Stimulated activated CD4-positive, alpha-beta T cell treated with anti-CD3 and anti-CD28 coated beads, TNF-alpha, amount 100 ng/mL, for 48 hours (primary cell): ENCODE results near the gene DSCAM.

Source experiments
- DNase-seq, 3 donors: peaks; one replicate each; pipeline ENCODE4 v3.0.0-alpha.2; 2020; ENCODE audit warnings: low read depth in 3 of 3

Gene DSCAM

GRCh38 chr21:40120940-40121575 is 725.9 kb downstream of the DSCAM start:
- DNase-seq: no peak

DNA sequence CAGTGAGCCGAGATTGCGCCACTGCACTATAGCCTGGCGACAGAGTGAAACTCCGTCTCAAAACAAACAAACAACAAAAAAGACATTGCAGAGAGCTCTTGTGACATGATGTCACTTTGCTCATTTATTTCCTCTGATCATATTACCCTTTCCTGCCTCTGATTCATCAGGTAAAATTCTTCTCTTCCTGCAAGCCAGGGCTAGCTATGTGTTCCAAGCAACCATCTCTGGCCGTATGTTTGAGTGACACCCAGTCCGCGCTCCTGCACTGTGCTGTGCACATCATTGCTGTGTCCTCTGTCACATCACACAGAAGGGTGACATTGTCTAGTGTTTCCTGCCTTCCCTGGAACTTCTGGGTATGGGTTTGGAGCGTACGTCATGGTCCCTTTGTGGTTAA is 728.4 kb downstream of the DSCAM start:
- no peak for DNase-seq

DNA sequence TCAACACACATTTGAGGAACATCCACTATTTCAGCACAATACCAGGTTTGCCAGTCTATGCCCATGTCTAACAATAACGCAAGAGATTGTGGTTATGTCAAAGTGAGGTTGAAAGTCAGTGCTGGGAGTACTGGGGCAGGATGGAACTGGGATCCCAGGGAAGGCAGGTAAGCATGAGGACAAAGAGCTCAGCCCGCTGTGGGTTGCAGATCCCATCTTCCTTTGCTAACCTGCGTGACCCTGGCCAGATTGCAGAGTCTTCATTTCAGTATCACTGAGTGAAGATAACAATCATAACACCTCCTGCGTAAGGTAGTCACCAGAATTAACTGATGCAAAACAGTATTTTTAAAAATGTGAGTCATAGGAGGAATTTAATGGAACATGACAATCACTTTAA is 729.7 kb downstream of the DSCAM start:
- DNase-seq: no peak

- DNase-seq: no peak
These were observed 731.2 kb downstream of the DSCAM start for GRCh38 chr21:40115775-40116174.

GRCh38 chr21:40102682-40103081 is 744.3 kb downstream of the DSCAM start:
- no peak for DNase-seq

DNA sequence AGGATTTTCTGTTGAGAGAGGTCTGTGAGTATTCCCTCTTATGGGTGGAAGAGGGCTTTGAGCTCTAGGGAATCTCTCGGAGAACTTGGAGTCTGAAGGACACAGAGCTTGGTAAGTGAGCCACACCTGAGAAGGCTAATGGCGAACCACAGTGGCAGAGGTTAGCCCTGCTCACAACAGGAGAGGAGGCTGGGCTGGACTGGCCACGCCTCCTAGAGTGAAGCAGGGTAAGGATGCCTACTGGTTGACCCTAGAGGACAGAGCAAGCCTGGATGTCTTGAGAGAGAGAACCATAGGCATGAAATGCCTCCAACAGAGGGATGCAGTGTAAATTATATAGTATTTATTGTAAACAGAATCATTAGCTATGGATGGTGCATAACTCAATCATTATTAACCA is 747.1 kb downstream of the DSCAM start:
- DNase-seq: no peak

GRCh38 chr21:40095477-40095876 is 751.5 kb downstream of the DSCAM start:
- no peak for DNase-seq

- no peak for DNase-seq
These were observed 766.6 kb downstream of the DSCAM start for GRCh38 chr21:40080385-40080784.

GRCh38 chr21:40074710-40075109 is 772.2 kb downstream of the DSCAM start:
- no peak for DNase-seq

DNA sequence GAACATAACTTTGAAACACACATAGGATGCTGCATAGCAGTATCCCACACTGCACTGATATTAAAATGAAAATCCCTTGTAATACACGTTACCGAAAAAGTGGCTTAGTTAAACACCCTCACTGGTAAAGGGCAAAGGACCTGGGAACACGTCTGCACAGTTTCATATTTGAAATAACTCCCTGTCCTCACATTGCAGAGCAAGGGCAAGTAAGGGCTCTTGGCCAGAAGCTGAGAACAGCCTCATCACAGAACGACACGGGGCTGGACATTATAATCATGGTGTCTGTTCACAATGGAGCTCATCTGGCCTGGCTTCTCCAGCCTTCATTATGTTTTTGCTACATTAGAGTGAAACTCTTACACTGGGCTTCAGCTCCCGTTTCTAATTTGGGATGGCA is 772.8 kb downstream of the DSCAM start:
- DNase-seq: no peak

GRCh38 chr21:40073642-40074041 is 773.3 kb downstream of the DSCAM start:
- no peak for DNase-seq

GRCh38 chr21:40070871-40071270 is 776.1 kb downstream of the DSCAM start:
- DNase-seq: no peak

GRCh38 chr21:40067751-40068150 is 779.2 kb downstream of the DSCAM start:
- no peak for DNase-seq

- no peak for DNase-seq
These were observed 780.7 kb downstream of the DSCAM start for GRCh38 chr21:40066221-40066620.

- DNase-seq: no peak
These were observed 786.8 kb downstream of the DSCAM start for GRCh38 chr21:40060083-40060677.

GRCh38 chr21:40057331-40057730 is 789.6 kb downstream of the DSCAM start:
- no peak for DNase-seq

- DNase-seq: no peak
These were observed 790.9 kb downstream of the DSCAM start for GRCh38 chr21:40056031-40056430.

GRCh38 chr21:40054403-40054802 is 792.6 kb downstream of the DSCAM start:
- DNase-seq: no peak

- DNase-seq: no peak
These were observed 794.0 kb downstream of the DSCAM start for GRCh38 chr21:40053007-40053406.

- DNase-seq: no peak
These were observed 794.7 kb downstream of the DSCAM start for GRCh38 chr21:40052276-40052675.

- no peak for DNase-seq
These were observed 795.2 kb downstream of the DSCAM start for GRCh38 chr21:40051801-40052200.

DNA sequence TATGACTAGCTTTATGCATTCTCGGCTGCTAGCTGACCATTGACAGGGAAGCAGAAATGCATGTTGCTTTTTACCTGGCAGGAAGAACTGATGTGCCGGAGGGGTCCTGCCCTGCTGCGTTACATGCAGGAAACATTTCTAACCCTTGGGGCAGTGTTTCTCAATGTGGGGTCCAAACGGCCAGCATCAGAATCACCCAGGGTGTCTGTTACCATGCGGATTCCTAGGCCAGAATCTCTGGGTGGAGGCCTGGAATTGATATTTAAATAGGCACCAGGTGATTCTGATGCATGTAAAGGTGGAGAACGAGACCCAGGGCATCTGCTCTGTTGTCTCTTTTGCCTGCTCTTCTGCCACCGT is 797.0 kb downstream of the DSCAM start:
- DNase-seq: no peak

DNA sequence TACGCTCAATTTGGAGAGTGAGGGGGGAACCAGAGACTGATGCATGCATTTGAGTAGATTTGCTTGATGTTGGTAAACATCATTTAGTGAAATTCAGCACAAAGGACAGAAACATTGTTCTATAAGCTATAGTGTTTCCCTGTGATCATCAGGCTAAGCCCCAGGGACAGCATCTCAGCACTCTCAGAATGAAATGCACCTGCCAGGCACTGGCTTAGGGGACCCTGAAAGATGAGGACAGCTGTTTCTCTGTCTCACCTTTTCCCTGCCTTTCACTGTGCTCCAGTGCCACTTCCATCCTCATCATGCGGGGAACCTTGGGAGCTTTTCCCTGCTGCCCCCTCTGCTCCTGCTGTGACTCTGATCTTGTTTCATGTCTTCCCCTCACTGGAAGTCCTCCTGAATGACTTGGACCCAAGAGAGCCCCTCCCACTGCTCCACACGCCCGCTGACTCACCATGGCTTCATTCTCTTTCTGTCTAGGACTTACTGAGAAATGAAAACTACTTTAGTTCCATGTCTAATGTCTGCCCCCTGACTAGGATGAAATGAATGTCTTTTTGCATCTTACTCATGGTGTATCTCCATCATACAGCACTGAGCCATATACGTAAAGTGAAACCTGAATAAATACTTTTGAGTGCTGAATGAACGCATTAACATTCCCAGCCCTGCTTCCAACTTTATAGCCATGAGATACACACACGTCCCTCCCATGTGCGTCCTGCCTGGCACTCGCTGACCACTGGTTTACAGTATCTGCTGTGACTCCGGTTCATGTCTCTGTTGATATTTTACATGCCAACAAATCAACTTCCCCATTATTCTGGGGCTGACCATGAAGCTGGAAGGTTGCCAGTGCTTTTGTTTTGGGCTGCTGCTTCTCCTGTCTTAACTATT is 797.7 kb downstream of the DSCAM start:
- DNase-seq: no peak
